HG03469 (cell line): Measurements from ENCODE around the gene PCYT1A.

Source experiments
- ATAC-seq: cut with Tn5 transposase; IDR thresholded peaks from one replicate; pipeline ENCODE4 v1.9.1; 2021; ENCODE audit warnings: mild to moderate bottlenecking, moderate library complexity, moderate number of reproducible peaks; ENCODE audit not compliant: unreplicated experiment

PCYT1A gene

DNA sequence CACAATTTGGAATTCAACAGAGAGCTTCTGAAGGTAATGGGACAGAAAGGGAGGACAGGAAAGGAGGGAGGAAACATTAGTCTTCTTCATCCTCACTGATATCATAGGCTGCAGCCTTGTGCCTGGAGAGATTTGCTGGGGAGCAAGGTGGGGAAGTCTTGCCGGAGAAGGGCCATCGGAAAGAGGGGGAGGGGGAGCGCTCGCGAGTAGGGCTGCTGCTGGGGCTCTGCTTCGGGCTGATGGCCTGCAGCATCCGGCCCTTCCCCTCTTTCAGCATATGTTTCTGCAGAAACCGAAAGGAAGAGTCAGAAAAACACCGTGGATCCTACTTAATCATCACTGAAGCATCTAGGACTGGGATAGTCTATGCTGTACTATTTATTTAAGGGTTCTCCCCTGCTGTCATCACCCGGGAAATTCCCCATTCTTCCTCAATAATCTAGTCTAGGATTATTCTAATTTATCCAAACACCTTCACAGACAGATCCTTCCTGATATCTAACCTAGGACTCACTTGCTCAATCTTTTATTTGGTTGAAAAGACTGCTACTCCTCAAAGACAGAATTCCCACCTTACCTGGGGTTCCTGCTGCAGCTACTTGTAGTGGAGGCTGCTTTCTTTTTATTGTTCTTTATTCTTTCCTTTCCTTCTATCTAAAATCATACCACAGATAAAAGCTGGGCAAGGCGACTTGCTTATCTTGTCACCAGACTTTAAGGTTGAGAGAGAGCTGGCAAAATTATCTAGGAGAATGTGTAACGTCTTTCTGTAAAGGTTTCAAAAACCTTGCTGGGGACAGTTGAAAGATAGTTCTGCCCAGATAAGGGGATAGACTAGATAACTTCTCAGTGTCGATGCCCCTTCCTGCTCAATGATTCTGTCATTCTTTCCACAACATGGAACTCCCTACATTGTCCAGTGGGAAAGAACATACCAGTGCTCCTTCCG lies 48.6 kb downstream of the PCYT1A start:
- no peak for ATAC-seq

DNA sequence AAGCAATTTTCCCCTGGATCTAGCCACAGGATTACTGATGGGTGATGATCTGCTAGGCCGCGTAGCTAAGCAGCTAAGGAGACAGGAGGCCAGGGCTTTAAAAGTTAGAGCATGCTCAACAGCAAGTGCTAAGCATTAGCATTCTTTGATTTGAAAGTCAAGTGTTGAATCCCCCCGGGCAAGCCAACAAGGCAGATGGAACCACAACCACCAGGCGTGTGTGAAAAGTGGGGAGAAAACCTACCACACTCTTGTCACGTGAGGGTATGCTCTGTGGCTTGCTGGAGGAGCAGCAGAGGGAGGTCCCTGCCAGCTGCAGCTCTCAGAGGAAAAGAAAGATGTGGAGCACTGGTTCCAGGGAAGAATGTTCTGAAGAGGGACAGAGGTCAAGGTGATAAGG lies 50.3 kb downstream of the PCYT1A start:
- no peak for ATAC-seq

DNA sequence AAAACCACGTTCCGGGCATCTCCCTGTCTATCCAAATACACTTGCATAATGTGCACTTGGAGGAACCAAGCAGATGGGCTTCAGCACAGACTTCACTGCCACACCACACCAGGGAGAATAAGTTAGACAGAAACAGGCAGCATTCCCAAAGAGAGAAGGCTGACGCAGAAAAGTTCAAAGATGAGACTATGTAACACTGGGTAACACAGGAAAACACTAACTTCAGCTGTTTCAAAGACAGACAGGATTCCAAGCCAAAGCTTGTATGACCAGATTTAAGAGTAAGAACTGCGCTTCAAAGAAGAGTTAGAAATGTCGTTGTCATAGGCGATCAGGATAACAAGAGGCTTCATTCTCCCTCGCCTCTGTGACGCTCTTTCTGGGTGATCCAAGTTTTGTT lies 51.3 kb downstream of the PCYT1A start:
- no peak for ATAC-seq

DNA sequence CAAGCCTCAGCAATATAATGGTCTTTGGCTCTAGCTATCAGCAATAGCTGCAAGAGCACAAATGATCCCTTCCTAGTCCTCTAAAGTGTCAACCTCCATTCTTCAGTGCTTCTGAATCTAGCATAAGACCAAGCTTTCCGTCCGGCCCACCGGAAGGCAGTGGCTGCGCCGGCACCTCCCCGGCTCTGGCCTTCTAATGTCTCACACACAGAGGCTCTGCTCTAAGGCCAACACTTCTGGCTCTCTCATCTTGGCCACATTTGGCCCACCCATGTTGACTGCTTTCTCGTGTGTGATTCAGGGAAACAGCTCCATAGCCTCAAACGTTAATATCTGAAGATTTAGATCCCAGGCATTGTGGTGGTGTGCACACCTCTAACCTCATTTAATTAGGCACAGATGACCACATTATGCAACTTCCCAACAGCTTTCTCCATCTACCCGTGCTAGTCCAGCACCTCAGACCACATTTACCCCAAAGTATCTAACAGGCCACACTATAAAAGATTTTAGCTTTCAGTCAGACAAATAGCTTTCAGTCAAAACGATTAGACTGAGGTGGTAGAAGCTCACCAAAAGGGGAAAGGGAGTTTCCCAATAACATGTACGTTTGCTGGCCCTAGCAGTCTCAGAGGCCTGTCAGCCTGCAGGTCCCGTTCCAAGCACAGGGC lies 51.9 kb downstream of the PCYT1A start:
- no peak for ATAC-seq

DNA sequence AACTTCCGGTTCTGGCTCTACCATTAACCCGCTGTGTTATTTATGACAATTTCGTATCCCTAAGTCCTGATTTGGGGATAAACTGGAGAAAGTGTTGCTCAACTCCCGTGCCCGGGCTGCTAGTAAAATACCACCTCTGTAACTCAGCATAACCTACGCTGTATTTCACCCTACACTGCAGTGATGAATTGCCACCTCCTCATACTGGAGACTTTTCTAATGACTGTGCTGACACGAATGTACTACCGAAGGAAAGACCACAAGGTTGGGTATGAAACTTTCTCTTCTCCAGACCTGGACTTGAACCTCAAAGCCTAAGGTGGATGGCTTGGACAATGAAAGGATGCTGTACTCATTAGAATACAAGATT lies 54.7 kb downstream of the PCYT1A start:
- no peak for ATAC-seq

DNA sequence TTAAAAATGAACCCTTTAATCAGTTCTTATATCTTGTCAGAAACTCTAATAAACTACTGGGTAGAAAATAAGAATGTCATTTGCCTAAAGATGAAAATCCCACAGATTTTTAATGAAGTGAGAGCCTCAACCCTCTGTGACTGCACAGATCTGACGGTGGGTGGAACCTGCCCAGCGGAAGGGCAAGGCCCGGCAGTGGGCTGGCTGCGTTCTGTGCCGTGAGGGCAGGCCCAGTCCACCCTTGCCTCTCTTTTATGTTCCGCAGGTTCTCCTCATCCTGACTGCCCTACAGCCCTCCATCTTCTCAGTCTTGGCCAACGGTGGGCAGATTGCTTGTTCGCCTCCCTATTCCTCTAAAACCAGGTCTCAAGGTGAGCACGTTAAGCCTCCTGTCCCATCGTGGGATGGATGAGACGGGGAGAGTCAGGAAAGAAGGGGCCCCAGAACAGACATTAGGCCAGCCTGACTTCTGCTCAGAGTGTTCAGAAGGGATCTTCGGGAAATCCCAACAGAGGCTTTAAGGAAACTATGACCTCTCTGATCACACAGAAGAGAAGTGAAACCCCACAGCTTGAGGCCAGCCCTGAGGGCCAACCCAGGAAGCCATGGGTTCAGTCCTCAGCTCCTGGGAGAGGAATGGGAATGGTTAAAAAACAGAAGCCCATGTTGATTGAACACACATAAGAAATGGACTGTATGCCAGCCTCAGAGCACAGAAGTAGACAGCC lies 55.2 kb downstream of the PCYT1A start:
- no peak for ATAC-seq

DNA sequence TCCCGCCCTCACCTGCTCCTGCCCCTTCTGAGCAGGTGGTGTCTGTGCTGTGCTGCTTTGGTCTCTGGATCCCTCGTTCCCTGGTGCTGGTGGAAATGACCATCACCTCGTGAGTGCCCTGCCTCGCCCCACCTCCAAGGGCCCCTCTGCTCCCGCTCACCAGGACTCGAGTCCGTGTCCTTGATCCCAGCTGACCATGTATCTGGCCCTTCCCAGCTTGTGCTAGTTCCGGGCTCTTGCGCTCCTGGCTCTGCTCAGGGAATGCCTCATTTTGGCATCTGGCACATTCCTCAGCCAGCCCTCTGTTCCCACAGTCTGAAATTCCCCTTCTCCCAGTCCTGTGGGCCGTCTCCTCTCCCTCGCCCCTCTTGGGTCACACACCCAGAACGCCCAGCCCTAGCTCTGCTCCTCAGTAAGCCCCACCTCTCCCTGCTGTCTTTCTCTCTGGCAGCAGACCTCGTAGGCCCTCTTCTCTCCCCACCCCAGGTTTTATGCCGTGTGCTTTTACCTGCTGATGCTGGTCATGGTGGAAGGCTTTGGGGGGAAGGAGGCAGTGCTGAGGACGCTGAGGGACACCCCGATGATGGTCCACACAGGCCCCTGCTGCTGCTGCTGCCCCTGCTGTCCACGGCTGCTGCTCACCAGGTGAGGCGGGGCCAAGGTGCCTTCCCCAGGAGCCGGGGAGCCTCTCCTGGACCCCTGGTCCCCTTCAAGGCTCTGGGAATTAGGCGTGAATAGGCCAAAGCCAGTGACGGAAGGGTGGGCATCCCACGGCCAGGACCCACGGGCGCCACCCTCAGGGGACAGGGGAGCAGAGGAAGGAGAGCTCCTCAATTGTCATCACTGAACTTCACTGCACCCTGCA lies 59.7 kb downstream of the PCYT1A start:
- no peak for ATAC-seq

DNA sequence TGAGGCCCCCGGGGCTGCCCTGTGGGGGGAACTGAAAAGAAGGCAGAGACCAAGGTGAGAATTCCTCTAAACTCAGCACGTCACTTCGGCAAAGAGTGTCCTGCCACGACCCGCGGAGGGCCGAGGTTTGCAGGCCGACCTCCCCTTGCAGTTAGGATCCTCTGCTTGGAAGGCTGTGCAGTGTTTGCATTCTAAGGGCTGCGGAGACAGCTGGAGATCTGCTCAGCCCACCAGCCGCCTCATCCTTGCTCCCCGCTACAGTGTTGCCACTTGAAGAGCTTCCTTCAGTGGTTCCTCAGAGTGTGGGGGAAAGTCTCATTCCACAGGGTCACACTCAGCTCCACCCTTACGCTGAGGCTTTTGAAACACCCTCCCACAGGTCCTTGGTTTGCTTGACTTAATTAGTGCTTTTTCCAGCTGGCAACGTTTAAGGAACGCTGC lies 60.4 kb downstream of the PCYT1A start:
- no peak for ATAC-seq

DNA sequence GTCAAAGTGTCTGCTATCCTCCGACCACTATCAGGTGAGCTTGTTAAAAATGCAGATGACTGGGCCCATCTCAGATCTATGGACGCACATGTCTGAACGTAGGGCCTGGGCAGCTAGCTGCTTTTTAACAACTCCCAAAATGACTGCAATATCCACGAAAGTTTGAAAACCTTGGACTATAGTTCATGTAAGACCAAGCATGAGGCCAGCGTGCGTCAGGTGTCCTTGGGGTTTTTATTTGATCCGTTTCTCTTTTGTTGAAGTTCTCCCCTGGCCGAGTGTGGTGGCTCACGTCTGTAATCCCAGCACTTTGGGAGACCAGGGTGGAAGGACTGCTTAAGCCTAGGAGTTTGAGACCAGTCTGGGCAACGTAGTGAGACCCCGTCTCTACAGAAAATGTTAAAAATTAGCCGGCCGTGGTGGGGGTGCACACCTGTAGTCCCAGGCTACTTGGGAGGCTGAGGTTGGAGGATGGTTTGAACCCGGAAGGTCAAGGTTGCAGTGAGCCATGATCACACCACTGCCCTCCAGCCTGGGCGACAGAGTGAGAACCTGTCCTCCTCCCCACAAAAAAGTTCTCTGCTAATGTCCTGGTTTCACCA lies 61.7 kb downstream of the PCYT1A start:
- ATAC-seq, result no peak

DNA sequence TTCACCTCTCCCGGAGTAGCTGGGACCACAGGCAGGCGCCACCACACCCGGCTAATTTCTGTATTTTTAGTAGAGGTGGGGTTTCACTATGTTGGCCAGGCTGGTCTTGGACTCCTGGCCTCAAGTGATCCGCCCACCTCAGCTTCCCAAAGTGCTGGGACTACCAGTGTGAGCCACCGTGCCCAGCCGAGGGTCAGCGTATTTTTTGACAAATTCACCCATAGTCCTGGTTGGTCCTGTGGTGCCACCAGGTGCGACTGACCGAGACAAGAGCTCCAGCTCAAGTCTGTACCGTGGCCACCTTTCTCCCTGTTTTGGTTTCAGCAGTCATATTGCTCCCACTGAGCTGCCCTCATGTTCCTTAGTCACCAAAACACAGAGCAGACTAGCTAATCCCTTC lies 62.4 kb downstream of the PCYT1A start:
- no peak for ATAC-seq

DNA sequence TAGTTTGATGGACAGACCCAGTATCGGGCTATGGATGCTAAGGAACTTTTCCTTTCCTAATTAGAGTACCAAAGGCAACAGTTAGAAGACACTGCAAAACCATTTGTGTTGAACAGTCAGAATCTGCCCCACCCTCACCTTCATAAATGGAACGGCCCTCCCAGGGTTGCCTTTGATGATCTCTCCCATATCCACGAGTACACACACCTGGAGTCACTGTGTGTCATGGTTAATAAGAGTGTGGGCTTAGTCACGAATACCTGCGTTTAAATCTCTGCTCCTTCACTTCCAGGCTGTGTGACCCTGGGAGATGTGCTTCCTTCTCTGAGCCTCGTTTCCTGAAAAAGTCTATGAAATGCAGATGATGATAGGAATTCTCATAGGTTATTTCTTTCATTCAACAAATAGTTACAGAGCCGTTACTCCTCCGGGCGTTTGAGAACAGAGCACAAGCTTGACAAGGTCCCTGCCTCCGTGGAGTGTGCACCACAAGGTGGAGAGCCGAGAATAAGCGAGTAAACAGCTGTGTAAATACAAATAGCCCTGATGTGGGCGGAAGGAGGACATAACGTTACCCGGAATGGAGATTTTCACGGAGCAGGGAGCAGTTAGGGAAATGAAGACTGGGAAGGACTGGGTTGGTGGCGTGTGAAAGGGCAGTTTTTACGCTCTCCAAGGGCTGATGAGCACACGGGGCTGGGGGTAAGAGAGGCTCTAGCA lies 64.5 kb downstream of the PCYT1A start:
- ATAC-seq, result no peak

DNA sequence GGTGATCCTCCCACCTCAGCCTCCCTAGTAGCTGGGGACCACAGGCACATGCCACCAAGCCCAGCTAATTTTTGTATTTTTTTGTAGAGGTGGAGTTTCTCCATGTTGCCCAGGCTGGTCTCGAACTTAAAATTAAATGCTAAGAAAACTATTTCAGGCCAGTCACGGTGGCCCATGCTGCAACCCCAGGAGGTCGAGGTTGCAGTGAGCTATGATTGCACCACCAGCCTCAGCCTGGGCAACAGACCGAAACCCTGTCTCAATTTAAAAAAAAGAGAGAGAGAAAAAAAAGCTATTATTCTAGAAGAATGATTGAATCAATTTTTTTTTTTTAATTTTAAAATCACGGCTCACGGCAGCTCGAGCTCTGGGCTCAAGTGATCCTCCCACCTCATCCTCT lies 66.5 kb downstream of the PCYT1A start:
- ATAC-seq, result no peak

DNA sequence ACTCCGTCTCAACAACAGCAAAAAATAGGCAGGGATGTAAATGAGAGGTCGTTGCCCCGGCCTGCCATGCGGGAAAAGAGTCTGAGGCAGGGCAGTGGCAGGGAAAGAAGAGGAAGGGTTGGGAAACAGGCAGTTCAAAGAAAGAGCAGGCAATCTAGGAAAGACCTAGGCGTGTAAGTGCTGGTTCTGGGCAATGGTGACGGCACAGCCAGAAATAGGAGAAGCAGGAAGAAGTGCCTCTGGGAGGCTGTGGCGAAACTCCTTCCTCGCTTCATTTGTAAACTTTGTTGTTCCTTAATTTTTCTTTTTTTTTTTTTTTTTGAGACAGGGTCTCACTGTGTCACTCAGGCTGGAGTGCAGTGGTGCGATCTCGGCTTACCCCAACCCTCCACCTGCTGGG lies 66.9 kb downstream of the PCYT1A start:
- ATAC-seq, result no peak

DNA sequence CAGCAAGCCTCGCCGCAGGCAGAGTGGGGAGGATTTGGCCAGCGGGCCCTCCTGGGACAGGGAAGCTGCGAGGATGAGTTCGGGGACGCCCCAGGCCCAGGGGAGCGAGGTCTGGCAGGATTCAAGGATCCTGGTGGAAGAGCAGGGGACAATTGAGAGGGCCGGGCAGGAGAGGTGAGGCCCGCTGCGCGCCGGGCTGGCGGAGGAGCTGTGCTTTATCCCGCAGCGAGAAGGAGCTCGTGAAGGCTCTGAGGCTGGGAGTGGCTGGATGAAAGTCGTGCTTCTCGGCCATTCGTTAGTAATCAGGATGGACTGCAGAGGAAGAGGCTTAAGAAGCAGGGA lies 67.6 kb downstream of the PCYT1A start:
- ATAC-seq, result no peak

DNA sequence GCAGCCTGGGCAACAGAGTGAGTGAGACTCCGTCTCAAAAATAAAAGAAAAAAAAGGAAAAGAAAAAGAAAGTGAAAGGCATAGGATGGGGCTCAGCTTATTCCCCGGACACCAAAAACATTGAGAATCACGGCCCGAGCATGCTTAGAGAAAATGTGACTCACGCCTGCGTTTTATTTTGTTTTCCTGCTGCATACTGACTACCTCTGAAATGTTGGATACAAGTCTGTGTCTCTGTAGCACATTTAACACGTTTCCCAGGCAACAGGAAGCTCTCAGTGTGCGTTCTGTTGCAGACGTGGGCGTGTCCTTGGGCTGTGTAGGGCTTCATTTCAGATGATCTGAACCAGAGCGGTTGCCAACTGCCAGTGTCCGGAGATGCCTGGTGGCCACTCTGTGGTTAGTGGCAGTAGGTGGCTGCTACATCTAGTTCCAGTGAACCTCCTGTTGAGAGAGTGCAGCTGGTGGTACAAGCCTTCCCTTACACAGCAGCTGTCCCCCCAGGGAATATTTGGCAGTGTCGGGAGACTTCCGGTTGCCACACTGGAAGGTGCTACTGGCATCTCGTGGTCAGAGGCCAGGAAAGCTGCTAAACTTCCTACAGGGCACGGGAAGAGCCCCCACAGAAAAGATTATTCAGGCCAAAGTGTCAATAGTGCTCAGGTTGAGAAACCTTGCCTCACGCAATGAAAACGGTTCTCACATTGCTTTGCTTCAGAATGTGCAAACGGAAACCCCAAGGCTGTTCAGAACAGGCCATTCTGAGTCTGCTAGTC lies 68.1 kb downstream of the PCYT1A start:
- ATAC-seq, result no peak

DNA sequence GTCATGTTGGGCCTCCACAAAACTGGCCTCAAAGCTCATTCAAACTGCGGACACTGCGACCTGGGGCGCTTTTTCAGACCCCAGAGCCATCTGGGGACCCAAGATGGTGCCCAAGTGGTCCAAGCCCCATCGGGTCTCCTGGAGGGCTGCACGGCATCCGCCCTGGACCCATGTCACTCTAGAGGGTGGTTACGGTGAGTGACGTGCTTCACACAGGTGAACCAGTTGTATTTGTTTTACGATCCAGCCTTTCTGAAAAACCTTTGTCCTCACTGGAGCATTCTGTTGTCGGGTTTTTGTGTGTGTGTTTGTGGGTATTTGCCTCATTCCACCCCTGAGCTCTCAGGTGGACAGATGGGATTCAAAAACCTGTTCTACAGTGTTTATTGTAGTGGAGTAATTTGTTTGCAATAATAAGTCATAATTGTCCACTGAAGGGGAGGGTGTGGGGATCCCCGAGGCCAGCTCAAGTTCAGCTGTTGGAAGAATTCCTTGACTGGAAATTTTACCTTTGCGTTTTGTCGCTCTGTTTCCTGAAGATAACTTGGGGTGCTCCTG lies 69.3 kb downstream of the PCYT1A start:
- ATAC-seq, result no peak

DNA sequence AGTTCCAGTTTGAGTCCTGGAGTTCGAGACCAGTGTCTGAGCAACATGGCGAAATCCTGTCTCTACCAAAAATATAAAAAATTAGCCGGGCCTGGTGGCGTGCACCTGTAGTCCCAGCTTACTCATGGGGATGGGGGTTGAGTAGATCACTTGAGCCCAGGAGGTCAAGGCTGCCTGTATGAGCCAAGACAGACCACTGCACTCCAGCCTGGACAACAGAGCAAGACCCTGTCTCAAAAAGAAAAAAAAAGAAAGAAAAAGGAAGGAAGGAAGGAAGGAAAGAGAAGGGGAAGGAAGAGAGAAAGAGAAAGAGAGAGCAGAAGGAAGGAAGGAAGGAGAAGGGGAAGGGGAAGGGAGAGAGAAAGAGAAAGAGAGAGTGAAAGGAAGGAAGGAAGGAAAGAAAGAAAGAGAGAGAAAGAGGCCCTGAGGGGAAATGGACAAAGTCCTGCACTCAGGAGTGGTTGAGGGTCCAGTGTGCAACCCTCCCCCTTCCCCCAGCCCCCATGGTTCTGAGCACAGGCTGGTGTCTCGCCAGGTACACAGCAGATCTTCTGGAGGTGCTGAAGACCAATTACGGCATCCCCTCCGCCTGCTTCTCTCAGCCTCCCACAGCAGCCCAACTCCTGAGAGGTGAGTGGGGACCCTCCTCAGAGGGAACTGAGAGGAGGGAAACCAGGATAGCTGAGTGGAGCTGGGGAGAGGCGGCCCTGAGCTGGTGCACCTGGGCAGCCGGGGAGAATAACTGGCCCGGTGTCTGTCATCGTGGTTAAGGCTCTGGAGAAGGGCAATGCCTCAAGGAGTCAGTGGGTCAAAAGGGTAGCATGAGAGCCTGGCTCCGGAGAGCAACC lies 70.0 kb downstream of the PCYT1A start:
- no peak for ATAC-seq
